ELR (cell line): Measurements from ENCODE around the gene GALNT7.
"Not testable (repeated sequence)": the region's sequence is repeated elsewhere in the genome, so short reads cannot be mapped to it uniquely, and the experiment has no call there.

ENCODE experiments used
- DNase-seq: peaks from one replicate; pipeline ENCODE4 v3.0.0-alpha.2; 2015; ENCODE audit warnings: low read depth

Gene GALNT7, protein sequence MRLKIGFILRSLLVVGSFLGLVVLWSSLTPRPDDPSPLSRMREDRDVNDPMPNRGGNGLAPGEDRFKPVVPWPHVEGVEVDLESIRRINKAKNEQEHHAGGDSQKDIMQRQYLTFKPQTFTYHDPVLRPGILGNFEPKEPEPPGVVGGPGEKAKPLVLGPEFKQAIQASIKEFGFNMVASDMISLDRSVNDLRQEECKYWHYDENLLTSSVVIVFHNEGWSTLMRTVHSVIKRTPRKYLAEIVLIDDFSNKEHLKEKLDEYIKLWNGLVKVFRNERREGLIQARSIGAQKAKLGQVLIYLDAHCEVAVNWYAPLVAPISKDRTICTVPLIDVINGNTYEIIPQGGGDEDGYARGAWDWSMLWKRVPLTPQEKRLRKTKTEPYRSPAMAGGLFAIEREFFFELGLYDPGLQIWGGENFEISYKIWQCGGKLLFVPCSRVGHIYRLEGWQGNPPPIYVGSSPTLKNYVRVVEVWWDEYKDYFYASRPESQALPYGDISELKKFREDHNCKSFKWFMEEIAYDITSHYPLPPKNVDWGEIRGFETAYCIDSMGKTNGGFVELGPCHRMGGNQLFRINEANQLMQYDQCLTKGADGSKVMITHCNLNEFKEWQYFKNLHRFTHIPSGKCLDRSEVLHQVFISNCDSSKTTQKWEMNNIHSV

DNA sequence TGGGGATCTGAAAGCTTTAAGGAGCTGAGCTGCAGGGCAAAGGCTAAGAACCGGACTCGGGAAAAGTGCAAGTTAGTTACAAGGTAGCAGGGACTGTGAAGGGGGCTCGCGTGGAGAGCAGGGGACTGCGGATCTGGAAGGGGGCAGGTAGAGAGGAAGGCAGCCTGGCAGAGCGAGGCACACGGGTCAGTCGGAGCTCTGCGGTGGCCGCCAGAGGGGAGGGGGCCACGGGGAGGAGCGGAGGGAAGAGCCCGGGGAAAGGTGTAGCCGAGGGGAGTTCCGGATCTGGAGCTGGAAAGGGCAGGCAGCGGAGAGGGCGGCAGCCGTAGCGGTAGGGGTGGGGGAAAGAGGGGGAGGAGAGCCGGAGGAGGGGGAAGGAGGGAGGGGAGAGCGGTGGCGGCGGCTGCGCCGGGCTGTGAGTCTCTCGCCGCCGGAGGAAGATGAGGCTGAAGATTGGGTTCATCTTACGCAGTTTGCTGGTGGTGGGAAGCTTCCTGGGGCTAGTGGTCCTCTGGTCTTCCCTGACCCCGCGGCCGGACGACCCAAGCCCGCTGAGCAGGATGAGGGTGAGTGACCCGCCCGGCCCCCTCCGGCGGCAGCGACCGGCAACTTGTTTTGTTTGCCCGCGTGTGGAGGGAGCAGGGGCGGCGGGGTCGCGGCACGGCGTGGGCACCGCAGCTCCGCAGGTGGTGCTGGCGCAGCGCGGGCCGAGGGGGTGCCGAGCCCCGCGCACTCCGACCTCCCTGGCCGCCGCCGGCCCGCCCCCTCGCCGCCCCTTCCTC lies at the start of gene GALNT7:
Gene GALNT7 (plus strand): TSS at position 416 of the 782 bp plus-strand sequence. CDS start 25 bp downstream, at position 441.
- peak; percentile 64 for DNase-seq

DNA sequence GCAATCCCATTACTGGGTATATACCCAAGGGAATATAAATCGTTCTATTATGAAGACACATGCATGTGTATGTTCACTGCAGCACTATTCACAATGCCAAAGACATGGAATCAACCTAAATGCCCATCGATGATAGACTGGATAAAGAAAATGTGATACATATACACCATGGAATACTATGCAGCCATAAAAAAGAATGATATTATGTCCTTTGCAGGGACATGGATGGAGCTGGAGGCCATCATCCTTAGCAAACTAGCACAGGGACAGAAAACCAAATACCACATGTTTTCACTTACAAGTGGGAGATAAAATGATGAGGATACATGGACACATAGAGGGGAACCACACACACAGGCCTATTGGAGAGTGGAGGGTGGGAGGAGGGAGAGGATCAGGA lies 49.8 kb upstream of the GALNT7 start:
- DNase-seq: not testable (repeated sequence)

DNA sequence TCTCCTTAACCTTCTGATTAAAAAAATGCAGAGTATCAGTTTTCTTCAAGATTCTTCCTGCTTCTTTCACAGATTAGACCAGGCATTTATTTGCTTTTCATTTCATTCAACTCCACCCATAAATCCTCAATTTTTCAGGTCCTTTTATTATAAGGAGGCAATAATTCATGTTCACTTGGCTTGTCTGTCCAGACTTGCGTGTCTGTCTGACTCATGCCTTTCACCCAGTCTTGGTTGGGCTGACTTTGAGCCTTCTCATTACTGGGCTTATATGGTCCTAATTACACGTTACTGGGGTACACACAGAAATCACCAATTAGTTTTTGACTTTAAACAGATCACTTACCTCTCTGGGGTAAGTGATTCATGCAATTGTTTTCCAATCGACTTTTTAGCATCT lies 48.8 kb upstream of the GALNT7 start:
- DNase-seq: peak; percentile 5

DNA sequence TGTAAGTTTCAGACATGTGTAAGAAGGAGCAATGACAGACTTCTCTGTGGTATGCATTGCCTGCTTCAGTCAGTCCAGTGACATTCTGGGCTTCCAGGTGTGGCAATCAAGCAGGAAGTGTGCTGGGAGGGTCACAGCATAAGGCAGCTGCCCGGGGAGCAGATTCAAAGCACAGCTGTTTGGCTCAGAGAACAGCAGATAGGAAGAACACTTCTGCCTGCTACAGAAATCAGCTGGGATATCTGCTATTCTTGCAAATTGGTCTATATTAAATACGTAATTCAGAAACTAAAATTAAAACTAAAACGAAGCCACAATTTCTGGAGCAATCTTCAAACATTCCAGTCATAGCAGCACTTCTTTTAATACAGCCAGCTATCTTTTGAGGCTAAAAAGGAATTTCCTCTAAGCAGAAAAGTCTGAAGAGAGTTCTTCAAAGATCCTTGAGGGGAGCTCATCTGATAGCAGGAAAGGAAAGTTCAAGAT lies 47.5 kb upstream of the GALNT7 start:
- DNase-seq: peak; percentile 2

DNA sequence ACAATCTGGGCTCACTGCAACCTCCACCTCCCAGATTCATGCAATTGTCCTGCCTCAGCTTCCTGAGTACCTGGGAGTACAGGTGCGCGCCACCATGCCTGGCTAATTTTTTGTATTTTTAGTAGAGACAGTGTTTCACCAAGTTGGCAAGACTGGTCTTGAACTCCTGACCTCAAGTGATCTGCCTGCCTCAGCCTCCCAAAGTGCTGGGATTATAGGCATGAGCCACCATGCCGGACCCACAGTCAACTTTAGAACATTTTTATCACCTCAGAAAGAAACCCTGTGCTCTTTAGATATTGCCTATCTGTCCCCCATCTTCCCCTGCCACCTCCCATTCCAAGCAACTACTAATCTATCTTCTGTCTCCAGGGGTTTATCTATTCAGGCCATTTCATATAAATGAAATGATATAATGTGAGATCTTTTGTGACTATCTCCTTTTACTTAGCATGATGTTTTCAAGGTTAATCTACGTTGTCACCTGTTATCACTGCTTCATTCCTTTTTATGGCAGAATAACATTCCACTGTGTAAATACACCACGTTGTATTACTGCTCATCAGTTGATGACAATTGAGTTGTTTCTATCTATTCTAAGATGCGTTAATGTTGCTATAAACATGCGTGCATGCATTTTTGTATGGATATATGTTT lies 44.3 kb upstream of the GALNT7 start:
- DNase-seq: no peak

DNA sequence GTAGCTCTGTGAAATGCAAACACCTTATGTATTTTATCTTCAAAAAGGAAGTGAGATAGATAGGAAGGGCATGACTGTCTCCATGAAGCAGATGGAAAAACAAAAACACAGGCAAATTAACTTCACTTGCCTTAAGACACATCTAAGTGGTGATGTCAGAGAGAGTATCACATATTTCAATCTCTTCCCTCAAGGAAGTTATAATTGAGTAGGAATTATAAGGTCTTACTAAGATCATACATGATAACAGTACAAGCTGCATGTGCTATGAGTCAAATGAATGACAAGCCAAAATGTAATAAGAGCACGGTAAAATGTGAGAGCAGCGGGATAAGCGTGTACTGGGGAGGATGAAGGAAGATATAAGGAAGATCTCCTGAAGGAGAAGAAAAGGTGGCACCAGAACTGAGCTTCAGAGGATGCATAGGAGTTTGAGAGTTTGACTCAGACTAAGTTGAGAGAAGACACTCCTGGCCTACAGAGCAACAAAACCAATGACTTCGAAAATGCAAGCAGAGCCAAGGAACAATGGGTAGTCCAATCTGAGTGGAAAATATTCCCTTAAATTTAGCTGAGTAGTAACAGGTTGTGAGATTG lies 43.3 kb upstream of the GALNT7 start:
- peak; percentile 2 for DNase-seq

DNA sequence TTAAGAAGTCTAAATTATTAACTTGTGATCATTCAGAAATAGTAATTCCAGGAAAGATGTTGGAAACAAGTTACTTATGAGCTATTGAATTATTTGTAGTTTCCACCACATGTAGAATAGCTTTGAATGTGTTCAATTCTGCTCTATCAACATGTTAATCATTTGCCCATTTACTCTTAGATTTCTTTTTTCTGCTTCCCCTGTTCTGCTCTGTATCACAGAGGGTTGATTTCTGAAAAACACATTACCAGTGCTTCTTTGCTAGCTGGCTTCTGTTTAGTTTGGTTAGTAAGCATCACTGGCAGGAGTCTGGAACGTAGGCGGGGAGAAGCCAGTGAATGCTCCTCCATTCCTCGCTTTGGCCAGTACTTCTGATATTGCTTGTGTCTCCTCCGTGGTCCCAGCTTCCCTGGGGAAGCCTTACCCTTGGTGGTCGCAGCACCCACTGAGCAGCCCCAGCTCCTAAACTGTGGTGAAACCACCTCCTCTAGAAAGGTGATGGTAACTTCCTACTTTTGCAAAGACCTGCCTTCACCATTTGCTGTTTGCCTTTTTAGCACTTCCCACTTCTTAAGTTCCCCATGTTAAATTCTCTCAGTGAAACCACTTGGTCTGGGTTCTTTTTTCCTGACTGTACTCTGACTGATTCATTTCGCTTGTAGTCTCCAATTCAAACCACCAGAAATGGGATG lies 40.3 kb upstream of the GALNT7 start:
- no peak for DNase-seq

DNA sequence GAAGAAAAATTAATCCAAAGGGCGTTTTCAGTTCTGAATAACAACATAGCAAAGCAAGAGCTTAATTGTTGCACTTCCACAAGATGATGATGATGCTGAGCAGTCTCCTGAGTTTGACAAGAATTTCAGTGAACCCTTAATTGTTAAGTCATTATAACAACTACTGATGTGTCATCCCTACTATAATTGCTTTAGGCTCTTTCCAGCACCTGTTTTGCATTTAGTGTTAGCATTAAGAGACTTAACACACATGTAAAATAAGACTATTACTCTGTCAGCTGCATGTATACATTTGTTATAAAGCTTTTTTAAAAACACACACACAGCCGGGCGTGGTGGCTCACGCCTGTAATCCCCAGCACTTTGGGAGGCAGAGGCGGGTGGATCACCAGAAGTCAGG lies 37.9 kb upstream of the GALNT7 start:
- no peak for DNase-seq

DNA sequence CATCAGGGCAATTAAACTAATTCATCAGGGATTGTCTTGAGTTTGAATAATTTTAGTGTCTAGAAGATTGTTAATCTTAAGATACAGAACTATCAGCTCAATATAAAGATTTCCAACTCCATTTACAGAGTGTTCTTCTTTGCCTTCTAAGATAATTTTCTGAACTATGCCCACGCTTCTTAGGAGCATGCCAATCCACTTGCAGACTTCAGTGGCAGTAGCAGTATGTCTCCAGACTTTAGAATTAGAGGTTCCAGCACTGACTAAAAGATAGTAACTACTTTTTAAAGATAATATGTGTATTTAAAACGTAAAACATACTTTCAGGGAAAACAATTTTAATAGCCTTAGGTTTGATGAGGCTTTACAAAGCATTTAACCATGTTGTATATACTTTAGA lies 34.2 kb upstream of the GALNT7 start:
- no peak for DNase-seq

DNA sequence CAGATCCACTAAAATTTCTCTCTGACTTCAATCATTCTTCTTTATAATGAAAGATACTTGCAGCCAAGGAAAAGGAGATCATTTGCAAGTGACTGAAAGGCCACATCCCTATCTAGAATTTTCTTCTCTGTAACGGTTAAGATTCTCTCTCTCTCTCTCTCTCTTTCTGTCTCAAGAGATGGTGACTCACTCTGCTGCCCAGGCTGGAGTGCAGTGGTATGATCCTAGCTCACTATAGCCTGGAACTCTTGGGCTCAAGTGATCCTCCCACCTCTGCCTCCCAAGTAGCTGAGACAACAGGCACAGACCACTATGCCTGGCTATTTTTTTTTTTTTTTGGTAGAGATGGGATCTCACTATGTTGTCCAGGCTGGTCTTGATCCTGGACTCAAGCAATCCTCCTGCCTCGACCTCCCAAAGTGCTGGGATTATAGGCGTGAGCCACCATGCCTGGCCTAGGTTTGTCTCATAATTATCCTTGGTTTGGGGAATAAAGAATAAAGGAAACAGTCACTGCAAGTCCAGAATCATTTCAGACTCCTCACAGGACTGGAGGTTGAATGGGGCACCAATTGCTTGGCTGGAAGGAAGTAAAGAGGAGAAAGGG lies 33.3 kb upstream of the GALNT7 start:
- DNase-seq: peak; percentile 62

DNA sequence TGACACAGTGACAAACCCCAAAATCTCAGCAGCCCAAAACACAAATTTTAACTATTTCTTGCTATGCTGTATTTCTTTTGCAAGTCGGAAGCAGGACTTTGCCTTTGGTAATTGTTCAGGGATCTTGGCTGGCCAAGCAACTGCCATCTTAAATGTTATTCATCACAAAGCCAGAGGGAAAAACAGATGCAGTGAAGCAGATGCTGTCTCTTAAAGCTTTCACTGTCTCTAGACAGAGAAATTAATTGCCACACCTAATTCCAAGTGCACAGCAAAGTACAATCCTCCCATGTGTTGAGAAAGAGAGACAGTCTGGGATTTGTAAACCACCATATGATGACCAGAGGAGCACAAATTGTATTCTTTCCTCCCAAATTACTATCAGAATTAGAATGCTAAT lies 30.0 kb upstream of the GALNT7 start:
- DNase-seq: no peak

DNA sequence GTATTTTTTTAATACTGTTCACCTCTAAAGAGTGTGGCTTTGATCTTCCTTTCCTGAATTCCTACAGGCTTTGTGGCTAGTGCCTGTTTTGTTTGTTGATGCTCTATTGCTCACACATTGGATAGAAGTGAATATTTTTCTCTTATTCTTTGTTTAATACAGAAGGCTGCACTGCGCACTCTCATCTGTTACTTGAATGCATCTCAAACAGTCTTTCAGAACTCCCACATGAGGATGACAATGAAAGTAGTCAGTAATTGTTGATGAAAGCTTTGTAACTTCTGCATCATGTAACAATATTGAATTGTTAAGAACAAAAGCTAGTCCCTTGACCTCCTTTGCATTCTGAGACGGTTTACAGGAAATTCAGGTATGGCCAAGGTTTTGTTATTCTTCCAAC lies 29.1 kb upstream of the GALNT7 start:
- no peak for DNase-seq

DNA sequence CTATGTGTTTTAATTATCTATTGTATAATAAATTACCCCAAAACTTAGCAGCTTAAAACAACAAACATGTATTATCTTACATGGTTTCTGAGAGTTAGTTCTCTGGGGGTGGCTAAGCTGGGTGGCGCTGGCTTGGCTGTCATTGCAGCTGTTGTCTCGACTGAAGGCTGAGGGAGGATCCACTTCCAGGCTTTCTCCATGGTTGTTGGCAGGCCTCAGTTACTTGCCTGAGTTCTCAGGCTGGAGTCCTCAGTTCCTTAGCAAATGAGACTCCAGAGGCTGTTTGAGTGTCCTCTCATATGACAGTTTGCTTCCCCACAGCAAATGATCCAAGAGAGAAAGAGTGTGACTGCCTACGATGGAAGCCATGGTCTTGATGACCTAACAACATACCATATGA lies 23.5 kb upstream of the GALNT7 start:
- no peak for DNase-seq

DNA sequence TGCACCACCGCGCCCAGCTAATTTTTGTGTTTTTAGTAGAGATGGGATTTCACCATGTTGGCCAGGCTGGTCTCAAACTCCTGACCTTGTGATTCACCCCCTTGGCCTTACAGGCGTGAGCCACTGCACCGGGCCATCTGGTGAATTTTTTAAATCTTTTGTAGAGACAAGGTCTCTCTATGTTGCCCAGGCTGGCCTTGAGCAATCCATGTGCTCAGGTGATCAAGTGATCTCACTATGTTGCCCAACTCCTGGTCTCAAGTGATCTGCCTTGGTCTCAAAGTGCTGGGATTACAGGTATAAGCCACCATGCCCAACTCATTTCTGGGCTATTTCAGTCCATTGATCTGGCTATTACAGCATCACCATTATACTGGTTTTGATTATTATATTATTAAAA lies 22.2 kb upstream of the GALNT7 start:
- no peak for DNase-seq

DNA sequence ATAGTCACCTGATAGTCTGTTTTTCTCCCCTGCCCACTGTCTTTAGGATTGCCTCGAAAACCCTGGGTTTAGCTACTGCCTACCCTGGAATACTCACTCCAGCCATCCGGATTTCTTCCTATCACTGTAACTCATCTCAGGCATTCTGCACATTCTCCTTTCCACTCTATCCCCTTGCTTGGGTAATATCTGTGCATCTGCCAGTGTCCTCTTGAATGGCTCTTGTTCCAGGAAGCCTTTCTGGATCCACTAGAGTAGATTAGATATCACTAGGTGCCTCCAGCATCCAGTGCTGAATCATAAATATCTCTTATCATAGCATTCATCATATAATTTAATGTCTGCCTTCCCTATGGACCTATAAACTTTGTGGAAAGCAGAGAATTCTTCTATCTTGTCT lies 17.1 kb upstream of the GALNT7 start:
- no peak for DNase-seq

DNA sequence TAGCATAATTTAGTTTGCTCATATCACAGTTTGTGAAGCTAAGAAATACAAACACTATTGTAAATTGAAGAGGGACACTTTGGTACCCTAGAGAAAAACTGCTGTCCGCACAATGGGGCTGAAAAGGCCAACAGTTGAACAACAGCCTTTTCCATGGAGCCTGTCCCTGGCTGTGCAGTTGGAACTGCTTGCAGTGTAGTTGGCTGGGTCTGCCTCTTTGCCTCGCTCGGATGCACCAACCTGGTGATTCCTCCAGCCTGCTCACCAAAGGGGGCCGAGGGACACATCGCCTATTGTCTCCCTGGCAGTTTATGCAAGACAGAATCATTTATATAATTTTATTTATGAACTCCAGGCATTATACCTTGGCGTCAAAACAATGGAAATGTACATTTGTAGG lies 16.5 kb upstream of the GALNT7 start:
- no peak for DNase-seq

DNA sequence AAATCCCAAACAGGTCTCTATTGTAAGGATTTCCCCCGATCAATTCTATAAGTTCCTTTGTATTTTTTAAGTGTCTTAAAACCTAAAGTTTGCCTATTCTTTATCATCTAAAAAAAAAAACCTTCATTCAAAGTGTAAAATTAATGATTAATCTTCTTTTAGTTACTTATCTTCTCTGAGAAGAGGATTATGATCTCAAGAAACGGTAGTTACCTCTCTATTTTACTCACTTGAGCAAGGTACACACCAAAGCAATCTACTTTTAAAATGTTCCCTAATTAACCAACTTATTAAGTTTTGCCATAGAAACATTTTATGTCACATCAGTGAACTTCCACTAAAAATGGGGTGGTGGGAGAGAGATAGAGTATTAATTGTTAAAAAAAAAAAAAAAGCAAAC lies 15.2 kb upstream of the GALNT7 start:
- no peak for DNase-seq

DNA sequence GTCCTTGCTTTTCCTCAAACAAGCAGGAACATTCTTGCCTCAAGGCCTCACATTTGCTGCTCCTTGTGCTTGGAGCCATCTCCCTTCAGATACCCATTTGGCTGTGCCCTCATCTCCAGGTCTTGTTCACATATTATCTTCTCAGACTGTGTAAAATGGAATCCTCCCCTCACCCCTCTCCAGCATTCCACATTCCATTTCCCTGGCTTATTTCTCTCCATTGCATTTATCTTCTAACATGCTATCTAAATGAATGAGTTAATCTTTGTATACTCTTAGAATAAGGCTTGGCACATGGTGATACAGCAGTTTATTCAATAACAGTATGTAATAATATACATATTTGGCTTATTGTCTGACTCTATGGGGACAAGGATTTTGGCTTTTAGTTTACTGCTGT lies 8.8 kb upstream of the GALNT7 start:
- no peak for DNase-seq

DNA sequence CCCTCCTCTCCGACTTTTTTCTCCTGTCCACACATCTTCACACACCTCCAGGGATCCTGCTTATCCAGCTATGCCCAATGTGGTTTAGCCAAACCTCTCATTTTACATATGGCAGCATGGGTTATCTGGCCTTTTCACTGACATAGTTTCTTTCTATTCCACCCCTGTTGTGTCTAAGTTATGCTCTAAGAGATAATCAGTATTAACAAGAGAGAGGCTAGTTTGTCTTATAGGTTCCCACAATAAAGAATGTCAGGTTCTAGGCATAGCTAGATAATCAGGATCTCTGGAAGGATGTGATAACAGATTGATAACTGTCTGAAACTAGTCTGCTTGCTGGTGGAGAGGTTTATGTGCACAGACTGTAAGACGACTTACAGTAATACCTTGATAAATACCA lies 7.7 kb upstream of the GALNT7 start:
- DNase-seq: no peak

DNA sequence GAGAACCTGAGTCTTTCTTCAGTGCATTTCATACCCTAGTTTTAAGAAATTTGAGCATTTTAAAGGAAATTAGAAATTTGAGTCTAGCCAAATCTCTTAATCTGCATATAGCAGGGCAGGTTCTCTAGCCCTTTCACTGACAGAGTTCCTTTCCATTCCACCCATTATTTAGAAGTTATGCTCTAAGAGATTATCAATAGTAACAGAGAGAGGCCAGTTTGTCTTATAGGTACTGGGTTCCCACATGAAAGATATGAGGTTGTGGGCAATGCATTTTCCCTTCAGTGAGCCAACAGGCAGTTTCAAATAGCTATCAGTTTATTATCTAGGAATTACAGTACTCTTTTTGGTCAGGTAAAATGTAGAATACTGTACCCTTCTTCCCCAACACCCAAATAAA lies 7.3 kb upstream of the GALNT7 start:
- DNase-seq: no peak

DNA sequence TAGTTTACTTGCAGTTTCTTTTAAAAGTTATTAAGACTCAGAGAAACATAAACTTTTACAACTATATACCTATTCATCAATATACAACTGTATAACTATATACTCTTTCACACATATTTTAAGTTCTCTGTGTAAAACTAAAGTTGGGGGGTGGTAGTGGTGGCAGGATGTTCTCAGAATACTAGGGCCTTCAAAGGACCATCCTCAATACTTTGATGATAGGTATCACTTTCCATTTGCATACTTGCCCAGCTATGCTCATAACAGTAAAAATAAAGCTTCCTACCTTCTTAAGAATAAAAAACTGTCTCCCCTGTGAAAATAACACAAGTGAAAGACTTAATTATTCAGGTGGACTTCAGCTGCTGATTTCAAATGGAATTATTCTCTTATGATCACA lies 2.9 kb upstream of the GALNT7 start:
- DNase-seq: no peak
